HG02798 (cell line): ENCODE results near the gene OR4D1.
A peak's percentile ranks its signal among the peaks of the same experiment; 100 is the strongest.
"Not testable (repeated sequence)": the region's sequence is repeated elsewhere in the genome, so short reads cannot be mapped to it uniquely, and the experiment has no call there.

Experiments
- ATAC-seq: cut with Tn5 transposase; IDR thresholded peaks from one replicate; pipeline ENCODE4 v1.9.1; 2021; ENCODE audit warnings: mild to moderate bottlenecking; ENCODE audit not compliant: unreplicated experiment, poor library complexity

OR4D1 gene

DNA sequence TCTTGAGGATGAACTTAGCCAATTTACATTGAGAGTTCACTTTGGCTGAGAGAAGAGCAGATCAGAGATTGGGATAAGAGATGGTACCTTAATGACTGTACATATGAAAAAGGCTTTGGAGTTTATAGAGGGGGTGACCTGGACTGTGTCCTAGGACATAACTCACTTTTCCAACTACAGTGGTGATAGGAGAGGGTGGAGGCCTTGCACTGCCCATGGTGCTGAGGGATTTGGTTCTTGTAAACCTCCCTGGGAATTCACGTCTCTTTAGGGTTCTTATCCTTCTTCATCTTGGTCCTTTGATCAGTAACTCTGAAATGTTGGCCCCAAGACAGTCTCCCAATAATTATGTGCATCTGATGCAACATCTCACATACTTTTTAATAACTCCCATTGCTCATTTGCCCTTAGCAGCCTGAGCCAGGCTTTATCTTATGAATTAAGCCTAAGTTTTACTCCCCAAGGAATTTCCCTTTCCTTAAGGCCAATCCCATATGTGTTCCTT is at the start of gene OR4D1:
TSS of gene OR4D1 (plus strand) at position 455 of the 505 bp plus-strand sequence. CDS start 6,770 bp downstream, outside the sequence.
- no peak for ATAC-seq

DNA sequence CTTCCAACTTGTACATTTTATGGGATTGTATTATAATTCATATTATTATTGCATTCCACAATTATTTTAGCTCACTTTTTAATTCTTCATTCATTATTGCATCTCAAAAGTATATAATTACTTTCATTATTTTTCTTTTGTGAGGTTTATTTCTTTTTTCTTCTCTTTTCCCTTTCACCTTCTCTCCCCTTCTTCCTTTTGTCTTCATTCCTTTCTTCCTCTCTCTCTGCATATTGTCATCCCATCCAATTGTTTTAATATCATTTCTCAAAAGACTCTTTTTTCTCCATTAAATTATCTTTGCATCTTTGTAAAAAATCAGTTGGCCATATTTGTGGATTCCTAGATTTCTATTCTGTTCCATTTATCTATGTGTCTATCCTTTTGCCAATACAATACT is 47.7 kb upstream of the OR4D1 start:
- ATAC-seq = no peak

DNA sequence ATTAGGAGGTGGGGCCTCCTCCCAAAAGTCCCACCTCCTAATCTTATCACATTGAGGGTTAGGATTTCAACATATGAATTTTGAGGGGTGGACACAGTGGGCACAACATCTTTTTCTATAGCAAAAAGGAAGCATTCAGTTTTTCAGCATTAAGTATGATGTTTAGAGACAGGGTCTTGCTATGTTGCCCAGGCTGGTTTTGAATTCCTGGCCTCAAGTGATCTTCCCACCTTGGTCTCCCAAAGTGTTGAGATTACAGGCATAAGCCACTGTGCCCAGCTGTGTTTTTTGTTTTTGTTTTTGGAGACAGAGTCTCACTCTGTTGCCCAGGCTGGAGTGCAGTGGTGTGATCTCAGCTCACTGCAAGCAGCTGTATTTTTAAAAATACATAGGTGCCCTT is 46.3 kb upstream of the OR4D1 start:
- not testable (repeated sequence) for ATAC-seq

GRCh38 chr17:58105093-58105492 is 43.1 kb upstream of the OR4D1 start:
- ATAC-seq = no peak

GRCh38 chr17:58107306-58107705 is 40.9 kb upstream of the OR4D1 start:
- ATAC-seq = no peak

GRCh38 chr17:58109197-58109596 is 39.0 kb upstream of the OR4D1 start:
- no peak for ATAC-seq

- no peak for ATAC-seq
These were observed 38.2 kb upstream of the OR4D1 start for GRCh38 chr17:58110012-58110411.

DNA sequence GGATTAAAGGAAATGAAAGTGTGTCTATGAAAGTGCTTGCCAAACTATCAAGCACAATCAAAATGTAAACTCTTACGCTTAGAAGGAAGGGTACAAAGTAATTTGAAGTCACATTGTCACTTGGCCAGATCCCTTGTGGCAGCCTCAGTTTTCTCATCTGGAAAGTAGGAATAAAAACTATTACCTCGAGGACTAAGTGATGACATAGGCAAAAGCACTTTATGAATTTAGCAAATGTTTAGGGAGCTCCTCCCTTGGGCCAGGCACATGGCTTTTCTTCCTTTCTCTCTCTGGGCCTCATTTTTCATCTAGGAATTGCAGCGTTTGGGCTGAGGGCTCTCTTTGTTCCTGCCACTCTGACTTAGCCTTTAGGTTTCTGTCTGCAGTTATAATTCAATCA is 36.5 kb upstream of the OR4D1 start:
- no peak for ATAC-seq

DNA sequence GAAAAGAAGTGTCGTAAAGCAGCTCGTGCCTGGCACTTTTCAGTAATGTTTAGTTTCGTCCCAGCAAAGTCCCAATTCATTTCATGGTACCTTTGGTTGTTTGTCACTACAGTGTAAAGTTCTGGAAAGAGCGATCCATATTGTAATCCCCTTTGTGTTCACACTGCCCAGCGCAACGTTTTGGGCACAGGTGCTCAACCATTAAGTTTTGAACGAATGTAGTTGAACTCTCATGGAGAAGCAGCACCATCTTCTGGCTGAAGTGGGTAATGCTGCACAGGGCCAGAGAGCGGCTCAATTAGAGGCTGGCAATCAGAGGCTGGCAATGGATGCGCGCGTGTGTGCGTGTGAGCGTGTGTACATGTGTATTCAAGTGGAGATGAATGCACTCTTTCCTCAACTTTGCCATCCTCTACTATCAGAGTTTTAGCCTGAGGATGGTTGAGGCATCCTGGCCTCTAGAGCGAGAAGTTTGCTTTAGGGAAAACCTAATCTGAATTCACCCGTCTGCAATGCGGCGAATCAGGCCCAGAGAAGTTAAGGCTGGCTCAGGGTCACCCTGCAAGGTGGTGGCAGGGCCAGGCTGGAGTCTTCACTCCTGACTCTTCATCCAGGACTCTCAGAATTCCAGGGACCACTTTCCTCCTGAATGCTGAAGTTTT is 35.1 kb upstream of the OR4D1 start:
- ATAC-seq = peak; percentile 56

DNA sequence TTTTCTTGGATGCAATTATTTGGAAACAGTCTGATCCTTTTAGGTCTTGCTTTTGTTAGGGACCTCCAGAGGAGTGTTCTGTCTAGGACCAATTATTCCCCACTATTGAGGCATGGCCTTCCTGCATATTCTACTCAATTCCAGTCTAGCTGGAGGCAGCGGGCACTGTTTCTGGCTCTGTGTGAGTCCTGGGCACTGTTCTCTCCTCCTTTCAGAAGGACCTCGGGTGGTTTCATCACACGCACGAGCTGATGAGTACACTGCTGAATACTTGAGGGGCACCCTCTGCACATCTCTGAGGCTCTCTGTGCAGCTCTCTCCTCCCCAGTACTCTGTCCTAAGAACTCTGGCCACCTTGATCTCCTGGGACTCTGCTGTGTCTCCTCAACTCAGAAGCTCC is 34.2 kb upstream of the OR4D1 start:
- no peak for ATAC-seq

DNA sequence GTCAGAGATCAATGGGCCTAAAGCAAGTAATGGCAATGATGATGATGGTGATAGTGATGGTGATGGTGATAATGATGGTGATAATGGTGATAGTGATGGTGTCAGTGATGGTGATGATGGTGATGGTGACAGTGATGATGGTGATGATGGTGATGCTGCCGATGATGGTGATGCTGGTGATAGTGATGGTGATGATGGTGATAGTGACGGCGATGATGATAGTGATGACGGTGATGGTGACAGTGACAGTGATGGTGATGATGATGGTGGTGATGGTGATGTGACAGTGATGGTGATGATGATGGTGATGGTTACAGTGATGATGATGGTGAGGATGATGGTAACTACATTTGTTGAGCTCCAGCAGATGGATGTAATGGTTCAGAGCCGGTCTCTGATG is 30.8 kb upstream of the OR4D1 start:
- no peak for ATAC-seq

DNA sequence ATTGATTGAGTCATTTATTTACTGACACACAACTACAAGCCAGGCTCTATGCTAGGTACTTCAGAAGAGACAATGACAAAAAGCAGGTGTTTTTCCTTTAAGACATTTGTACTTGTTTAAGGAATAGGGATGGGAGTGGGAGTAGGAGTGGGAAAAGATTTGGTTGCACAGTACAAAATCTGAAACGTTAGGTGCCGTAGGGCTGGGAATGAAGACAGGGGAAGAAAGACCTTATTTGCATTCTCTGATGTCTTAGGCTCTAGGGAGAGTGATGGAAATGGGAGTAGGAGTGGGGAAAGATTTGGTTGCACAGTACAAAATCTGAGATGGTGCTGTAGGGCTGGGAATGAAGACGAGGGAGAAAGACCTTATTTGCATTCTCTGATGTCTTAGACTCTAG is 28.7 kb upstream of the OR4D1 start:
- ATAC-seq = no peak

- ATAC-seq = no peak
These were observed 27.9 kb upstream of the OR4D1 start for GRCh38 chr17:58120195-58120822.

DNA sequence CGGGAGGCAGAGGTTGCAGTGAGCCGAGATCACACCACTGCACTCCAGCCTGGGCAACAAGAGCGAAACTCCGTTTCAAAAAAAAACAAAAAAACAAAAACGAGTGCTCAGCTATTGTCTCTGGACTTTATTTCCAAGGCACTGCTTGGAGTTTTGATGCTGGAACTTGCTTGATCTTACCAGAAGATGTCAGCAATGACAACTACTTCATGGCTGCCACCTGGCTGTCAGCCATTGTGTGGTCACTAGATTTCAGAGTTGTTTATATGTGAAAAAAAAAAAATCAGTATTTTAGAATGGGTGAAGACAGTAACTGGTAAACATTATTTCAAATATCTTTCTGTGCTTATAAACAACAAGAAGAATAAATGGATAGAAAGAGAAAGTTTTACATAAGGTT is 26.3 kb upstream of the OR4D1 start:
- no peak for ATAC-seq

- ATAC-seq = no peak
These were observed 20.3 kb upstream of the OR4D1 start for GRCh38 chr17:58127846-58128245.

GRCh38 chr17:58132697-58133096 is 15.5 kb upstream of the OR4D1 start:
- ATAC-seq = not testable (repeated sequence)

- no peak for ATAC-seq
These were observed 11.4 kb upstream of the OR4D1 start for GRCh38 chr17:58136669-58137279.

DNA sequence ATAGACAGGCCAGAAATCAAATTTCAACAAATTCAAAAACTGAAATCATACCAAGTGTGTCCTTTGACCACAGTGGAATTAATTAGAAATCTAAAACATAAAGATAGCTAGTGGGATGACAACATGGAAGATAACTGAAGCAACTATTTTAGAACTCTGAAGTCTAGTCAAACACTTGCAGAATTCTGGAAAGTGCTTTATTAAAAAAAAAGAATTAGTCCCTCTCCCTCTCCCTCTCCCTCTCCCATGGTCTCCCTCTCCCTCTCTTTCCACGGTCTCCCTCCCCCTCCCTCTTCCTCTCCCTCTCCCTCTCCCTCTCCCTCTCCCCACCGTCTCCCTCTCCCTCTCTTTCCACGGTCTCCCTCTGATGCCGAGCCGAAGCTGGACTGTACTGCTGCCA is 6.7 kb upstream of the OR4D1 start:
- ATAC-seq = no peak

- ATAC-seq = not testable (repeated sequence)
These were observed 4.8 kb upstream of the OR4D1 start for GRCh38 chr17:58143335-58143734.

GRCh38 chr17:58144801-58145200 is 3.4 kb upstream of the OR4D1 start:
- no peak for ATAC-seq

- ATAC-seq = no peak
These were observed 425 bp downstream of the OR4D1 start for GRCh38 chr17:58148609-58149008.

GRCh38 chr17:58150394-58150793 is 2.2 kb downstream of the OR4D1 start:
- no peak for ATAC-seq
